ENCODE results near the gene PIP5K1C.
"Not testable (repeated sequence)": the region's sequence is repeated elsewhere in the genome, so short reads cannot be mapped to it uniquely, and the experiment has no call there.

PIP5K1C gene

DNA sequence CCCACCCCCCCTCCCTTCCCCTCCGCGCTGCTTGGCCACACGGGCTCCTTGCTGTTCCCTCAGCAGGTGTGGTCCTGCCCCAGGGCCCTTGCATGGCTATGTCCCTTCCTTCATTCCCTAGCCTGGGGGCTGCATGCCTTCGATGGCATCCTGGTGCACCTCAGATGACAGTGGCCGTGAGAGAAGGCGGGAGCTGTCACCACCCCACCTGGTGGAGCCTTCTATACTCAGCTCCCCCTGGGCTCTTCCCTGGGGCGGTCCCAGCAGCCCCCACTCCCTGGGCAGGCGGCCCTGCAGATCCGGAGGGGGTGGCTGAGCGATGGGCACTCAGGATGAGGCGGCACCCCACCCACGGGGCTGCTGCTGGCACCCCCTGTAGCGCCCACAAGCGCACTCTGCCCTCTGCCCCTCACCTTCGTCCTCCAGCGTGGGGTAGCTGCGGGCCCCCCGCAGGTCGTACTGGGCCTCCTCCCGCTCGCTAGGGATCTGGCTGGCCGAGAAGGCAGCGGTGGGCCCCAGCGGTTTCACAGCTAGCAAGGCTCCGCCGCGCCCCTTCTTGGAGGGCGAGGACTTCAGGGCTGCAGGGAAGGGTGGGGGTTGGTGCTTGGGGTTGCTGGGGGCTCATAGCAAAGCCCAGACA lies 56.5 kb downstream of the PIP5K1C start:
- DNase-seq = no peak

DNA sequence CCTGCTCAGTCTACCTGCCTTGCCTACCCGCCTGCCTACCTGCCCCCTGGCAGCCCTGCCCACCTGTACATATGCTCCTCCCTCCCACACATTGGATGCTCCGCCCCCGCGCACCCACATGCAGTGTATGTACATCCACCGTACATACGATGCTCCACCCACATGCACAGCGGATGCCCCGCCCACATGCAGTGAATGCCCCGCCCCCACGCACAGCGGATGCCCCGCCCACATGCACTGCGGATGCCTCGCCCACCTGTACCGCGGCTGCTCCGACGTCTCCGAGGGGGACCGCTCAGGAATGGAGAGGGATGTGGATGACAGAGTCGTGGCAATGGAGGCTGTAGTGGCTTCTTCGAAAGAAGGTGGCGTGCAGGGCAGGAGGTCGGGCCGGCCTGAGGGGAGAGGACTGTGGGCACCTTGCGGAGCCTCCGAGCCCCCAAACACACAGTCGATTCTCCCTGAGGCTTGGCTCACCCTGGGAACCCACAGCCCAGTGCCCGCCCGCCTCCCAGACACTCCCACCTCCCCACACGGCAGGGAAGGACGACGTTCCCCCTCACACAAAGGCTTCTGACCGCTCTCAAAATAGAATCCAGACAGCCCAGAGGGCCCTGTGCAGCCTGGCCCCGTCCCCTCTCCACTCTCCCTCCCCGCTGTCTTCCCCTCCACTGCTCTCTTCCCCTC lies 57.1 kb downstream of the PIP5K1C start:
- DNase-seq = no peak

DNA sequence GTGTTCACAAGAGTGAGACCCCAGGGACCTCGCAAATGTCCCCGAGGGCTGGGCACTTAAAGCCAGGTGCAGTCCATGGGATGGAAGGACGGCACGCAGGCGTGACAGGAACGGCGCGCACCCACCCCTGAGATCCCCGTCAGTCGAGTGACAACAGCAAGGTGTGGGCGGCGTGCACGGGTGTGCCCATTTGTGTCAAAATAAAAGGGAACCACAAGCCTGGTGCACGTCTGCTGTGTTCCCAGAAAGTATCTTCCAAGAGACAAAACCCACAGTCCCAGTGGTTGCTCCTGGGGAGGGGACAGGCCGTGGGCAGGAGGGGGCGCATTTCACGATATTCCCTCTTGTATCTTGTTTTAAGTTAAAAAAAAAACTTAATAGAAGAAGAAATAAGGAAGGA lies 58.0 kb downstream of the PIP5K1C start:
- no peak for DNase-seq

DNA sequence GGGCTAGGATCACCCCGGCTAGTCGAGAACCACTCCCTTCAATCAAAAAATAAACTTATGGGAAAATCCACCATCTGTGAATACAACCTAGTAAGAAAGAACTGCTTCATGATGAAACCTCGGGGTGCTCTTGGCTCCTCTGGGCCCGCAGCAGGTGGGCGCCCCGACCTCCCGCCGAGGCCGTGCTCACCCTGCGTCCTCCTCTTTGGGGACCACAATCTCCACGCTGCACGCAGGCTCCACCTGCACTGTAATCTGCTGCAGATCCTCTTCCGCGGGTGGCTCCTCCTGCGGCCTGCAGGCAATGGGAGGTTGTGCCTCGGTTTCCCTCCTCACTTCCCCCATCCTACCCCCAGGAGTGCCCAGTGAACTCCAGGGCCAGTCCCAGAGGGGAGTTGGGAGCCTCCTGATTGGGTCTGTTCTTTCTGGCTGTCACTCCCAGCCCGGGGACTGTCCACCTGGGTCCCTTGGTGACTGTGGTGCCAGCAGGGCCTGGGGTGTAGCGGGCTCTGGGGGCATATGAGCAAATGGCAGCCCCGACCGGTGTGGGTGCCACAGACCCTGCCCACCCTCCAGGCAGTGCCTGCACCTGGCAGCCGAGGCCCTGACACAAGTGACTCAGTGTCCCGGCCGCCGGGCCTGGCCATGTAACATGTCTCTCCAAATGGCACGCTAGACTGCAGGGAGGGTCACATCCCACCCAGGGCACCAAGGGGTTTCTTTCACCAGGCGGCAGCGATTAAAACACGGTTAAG lies 58.6 kb downstream of the PIP5K1C start:
- DNase-seq = no peak

DNA sequence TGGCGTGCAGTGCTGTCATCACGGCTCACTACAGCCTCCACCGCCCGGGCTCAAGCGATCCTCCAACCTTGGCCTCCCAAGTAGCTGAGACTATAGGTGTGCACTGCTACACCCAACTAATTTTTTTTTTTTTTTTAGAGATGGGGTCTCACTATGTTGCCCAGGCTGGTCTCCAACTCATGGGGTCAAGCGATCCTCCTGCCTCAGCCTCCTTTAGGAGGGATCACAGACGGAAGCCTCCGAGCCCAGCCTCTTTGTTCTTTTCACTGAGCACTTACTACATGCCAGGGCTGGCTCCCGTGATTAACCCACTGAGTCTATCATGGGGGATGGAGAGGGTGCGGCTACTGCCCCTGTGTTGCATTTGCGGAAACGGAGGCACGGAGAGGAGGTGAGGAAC lies 60.8 kb downstream of the PIP5K1C start:
- DNase-seq = no peak

DNA sequence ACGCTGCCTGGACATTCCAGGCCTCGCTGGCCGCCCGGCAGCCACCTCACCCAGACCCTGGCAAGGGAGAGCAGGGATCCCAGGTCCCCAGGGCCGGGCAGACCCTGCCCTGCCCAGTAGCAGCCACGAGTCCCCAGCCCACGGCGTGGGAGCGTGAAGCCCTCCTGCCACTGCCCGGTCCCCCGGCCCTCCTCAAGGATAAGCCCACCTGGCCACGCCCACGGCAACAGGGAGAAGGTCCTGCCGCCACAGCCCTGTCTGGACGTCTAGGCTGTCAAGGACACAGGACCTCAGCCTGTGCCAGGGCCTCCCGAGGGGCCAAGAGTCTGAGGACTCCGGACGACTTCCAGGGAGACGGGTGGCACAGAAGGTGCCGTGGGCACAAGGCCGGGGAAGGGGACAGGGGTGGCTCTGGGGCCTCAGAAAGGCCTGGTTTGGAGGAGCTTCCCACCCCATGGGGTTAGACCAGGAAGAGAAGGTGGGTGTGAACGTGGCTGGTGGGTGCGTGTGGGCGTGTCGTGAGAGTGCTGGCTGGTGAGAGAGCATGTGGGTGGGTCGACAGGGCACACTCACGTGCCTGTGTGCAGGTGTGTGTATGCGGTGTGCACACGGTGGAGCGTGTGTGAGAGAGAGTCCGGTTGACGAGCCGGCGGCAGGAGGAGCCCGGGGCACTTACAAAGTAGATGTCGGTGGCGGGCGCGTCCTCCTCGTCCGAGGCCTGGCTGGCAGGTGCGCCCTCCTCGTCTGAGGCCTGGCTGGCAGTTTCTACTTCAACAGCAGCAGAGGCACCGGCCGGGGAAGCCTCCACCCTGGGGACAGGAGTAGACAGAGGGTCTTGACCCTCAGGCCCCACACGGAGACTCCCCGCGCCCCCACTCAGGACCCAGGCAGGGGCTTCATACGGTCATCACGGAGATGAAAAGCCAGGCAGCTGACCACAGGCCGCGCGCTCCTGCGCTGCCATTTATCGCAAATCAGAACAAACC lies 61.8 kb downstream of the PIP5K1C start:
- no peak for DNase-seq

DNA sequence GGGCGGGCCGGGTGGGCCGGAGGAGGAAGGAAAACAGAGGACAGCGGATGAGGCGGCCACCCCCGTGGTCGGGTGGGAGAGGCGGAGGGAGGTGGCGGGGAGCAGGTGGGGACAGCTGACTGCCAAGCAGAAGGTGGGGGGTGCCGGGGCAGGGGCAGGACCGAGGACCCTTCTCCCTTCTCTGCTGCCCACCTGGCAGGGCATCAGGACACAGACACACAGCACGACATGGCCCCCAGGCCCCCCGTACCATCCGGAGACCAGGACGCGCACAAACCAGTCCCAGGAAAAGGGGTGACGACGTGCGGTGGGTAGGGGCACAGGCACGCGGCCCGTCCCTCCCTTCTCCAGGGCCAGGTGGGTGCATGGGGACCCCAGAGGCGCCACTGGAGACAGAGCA lies 62.6 kb downstream of the PIP5K1C start:
- DNase-seq = no peak

DNA sequence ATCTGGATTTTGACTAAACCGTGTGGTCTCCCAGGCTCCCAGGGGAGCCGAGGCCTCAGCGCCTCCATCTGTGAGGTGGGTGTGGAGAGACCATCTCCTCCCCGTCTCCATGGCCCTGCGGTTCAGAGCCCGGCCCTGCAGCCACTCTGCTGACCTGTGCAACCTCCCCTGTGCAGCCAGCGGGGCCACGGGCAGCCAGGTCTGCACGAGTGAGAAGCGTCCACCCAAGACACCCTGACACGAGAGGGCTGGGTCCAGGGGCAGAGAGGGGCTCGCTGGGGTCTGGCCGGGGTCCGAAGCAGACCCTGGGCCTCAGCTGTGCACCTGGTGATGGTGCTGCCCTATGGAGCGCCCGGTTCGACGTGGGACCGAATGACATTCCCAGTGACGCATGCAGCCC lies 63.3 kb downstream of the PIP5K1C start:
- no peak for DNase-seq

DNA sequence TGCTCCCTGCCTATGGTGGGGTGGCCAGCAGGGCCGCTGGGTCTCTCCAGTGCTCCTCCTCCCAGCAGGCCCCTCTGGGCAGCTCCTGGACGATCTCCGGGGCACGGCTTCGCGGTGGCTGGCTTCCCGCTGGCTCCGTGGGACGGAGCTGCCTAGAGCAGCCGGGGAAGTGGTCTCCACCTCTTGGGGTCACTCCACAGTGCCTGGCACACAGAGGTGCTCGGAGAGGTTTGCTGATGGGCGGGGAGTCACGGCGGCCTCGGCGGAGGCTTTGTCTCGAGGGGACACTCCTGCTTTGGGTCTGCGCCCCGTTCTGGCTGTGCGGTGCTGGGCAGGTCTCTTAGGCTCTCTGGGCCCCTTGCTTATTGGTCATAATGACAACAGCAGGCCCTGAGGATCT lies 63.8 kb downstream of the PIP5K1C start:
- DNase-seq = no peak

DNA sequence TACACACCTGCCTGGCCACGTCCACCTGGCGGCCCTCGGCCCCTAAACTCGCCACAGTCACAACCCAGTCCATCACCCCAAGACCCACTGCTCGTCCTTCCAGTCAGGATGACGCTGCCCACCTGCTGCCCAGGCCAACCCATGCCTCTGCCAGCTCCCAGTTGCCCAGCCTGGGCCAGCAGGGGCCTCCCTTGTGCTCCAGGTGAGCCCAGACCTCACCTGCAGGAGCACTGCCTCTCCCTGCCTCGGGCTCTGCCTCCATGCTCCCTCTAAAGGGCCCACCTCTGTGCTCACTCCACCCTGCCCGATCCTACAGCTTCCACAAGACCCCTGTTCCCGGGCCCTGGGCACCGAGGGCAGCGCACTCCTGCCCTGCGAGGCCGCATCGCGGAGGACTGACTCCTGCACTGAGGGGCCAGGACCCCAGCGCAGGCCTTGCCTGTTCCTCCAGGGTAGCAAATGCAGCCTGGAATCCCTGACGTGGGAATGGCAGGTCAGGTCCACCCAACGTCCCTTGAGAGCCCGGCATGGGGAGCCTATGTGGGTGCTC lies 65.7 kb downstream of the PIP5K1C start:
- no peak for DNase-seq

DNA sequence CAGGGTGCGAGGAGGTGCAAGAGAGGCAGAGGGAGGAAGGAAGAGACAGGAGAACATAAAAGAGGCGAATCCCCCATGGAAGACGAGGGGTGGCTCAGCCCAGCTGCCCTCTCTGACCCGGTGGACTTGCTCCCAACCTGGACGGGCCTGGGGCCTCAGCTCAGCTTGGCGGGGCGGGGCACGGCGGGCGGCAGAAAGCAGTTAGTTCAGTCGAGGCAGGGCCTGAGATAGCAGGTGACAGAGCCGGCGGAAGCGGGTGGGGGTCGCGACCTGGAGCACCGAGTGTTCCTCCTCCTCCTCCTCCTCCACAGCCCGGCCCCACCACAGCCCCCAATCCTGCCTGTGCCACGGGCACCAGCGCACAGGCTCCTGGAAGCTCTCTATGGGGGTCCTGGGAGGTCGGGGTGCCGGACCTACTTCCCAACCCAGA lies 66.7 kb downstream of the PIP5K1C start:
- DNase-seq = no peak

DNA sequence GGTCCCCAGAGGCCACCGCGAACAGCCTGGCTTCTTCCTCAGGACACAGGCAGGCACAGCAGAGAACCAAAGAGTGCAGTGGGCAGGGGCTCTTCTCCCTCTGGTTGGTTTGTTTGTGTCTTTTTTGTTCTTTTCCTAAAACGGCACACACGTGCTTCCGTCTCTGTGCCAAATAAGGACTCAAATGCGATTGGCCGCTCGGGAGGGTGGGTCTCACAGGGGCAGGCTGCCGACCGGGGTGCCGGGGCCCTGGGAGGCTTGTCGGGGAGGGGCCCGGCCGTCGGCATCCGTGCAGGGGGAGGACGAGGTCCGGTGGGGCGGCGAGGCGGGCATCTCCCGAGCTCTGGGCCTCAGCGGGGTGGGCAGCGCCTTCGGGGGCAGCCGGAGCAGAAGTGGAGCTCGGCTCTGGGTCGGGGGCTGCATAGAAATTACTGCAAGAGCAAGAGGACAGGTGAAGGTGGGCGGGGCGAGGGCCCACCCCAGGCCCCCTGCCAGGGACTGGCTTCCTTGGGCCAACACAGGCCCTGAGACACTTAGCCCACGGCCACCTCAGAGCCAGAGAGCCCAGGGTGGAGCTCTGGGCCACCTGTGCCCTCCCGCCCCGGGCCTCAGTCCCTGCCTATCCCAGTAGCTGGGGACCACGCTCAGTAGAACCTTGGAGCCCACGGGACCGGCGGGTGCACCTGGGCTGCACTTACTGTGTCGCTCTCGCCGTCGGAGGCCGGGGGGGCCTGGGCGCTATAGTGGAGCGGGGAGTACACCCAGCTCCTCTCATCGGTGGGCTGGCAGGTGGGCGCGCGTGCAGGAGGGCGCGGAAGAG lies 67.3 kb downstream of the PIP5K1C start:
- no peak for DNase-seq

DNA sequence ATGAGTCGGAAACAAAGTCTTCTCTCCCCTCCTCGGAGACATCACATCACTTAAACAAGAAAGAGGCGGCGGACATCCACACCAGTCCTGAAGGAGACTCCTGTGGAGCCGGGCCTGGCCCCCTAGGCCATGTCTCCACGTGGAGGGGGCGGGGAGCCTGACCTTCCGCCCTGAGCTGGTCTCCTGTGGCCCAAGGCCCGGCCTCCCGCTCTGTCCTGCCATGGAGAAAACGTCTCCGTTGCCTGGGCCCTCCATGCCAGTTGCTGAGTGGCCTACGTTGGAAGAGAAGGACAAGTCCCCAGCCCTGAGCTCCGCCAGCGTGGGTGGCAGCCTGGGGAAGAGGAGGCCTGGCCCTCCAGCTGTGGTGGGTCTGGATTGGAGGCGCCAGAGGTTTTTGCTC lies 68.2 kb downstream of the PIP5K1C start:
- DNase-seq = no peak

DNA sequence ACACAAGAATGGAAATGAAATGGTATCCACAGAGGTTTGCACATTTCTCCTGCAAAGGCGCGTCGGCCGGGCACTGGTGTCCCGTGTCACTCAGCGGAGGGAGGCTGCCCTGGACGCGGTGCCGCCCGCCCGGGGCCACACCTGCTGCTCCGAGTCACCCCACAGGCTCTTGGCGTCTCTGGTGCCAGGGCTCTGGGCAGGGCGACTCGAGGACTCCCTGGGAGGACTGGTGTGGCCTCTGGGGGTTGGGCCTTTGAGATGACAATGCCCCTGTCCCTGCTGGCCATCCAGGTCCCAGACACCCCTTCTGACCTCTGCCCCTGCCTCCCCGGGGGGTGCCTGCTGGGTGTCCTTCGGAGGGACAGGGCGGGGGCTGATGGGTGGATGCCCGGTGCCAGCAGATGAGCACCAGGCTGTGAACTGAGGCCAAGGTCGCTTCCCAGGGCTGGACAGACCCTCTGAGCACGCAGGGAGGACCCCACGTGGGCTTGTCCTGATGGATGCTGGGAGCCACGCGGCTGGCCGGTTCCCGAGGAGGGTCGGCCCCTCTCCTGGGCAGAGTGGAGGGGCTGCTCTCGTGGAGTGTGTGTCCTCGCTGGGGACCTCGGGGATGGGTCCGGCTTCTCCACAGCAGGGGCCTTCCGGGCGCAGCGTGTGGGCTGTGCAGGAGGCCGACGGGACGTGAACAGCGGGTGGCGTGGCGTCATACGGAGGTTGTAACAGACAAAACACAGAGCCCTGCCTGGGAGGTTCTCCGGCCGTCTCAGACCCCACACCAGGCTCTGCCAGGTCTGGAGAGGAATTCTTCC lies 69.0 kb downstream of the PIP5K1C start:
- DNase-seq = no peak

DNA sequence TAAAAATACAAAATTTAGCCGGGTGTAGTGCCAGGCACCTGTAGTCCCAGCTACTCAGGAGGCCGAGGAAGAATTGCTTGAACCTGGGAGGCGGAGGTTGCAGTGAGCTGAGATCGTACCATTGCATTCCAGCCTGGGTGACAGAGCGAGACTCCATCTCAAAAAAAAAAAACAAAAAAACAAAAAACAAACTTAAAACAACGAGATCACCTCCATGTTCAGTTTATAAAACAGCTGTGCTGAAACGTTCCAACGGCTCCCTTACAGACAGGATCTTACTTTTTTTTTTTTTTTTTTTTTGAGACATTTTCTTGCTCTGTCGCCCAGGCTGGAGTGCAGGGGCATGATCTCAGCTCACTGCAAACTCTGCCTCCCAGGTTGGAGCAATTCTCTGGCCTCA lies 71.5 kb downstream of the PIP5K1C start:
- DNase-seq = not testable (repeated sequence)

DNA sequence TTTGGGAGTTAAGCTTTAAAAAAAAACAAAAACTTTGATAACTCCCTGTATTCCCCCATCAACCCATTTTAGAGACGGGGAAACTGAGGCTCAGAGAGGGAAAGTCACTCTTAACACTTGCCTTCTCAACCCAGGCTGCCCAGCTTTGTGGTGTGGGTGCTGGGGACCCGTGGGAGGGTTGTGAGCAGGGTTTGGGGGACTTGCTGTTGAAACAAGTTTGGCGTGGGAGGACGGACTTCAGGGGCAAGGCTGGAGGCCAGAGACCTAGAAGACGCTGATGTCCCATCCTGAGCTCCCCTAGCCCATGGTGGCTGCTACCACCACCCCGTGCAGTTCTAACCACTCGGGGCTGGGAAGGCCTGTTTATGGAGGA lies 72.9 kb downstream of the PIP5K1C start:
- no peak for DNase-seq

DNA sequence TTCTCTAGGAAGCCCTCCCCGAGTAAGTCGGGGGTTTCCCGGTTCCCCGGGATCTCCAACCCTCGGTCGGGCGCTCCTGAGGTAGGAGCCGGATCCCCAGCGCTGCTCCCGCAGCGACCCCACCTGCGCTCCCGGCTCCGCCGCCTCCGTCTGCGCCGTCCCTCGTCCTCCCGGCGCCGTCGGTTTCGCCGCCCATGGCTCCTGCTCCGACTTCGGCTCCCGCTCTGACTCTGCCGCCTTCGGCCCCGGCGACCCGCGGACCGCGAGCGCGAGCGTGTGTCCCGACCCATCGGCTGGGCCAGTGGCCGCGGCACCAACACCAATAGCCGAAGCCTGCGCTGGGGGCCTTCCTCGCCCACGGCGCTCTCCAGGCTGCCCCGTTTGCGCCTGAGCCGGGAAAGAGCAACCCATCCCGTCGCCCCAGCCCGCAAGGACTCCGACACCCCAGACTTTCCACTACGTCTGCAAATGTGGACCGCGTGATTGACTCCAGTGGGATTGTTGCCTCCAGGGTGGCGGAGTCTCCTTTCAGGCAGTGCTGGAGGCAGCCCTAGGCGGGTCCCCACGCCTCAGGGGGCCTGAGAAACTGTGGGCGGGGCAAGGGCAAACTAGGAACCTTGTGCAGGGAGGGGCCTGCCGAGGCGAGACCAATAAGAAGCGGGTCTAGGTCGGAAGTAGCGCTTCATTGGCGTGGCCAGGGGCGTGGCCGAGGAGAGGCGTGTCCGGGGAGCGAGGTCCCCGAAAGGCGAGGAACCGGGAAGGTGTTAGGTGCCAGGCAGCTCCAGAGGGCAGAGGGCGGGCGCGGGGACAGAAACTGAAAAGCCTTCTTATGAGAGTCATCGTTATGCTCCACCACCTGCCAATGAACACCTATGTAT lies 73.6 kb downstream of the PIP5K1C start, which contains the start of gene CACTIN:
Gene CACTIN (minus strand): TSS at position 318 of the 878 bp plus-strand sequence. CDS start 28 bp downstream, at position 290.
- peak; percentile 95 for DNase-seq

DNA sequence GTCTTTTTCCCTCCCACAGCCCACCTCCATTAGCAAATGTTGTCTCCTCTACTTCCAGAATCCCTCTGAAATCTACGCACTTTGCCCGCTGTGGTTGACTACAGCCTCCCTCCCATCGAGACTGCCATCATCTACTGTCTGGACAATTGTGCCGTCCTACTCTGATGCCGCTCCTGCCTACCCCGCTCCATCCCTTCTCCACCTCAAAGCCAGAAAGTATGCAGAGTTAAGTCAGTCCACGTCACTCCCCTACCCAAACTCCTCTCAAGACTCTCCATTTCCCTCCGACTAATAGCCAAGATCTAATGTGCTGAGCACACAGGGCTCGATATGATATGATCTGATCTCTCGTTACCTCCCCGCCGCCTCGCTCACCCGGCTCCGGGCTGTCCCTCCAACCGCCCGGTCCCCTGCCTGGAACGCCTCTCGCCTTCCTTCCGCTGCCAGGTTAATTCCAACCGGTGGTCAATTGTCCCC lies 74.2 kb downstream of the PIP5K1C start:
- DNase-seq = no peak

DNA sequence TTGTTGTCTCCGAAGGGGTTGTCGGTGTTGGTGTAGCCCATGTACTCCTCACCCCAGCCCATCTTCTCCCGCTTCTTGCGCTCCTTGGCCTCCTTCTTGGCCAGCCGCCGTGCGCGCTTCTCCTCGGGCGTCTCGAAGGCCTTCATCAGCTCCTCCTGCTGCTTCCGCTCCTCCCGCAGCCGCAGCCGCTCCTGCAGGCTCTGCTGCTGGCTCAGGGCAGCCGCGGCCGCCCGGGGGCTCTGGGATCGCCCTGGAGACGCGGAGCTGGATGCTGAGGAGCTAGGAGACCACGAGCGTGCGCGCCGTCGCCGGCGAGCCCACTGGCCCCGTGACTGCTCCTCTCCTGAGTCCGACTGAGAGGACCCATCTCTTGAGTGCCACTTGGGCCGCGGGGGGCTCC lies 76.6 kb downstream of the PIP5K1C start:
- no peak for DNase-seq

DNA sequence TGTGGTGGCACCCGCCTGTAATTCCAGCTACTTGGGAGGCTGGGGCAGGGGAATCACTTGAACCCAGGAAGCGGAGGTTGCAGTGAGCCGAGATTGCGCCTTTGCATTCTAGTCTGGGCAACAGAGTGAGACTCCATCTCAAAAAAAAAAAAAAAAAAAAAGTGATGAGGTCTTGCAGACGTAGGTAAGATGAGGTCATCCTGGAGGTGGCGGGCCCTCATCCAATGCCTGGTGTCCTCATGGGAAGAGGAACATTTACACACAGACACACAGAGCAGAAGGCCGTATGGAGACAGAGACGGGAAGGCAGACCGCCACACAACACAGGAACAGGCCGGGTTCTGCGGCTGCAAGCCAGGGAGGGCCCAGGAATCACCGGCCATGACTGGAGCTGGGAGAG lies 78.0 kb downstream of the PIP5K1C start:
- DNase-seq = no peak
